GM23338 (cell line): ENCODE measurements around the gene ZSCAN25.

Experiments
- CREB1 ChIP-seq: fragments of 250-450 bp; sonication (Bioruptor Pico); IDR thresholded peaks from 2 replicates; pipeline ENCODE4 v1.5.0; 2020; ENCODE audit warnings: low read depth, mild to moderate bottlenecking, moderate library complexity
- EZH2 ChIP-seq: fragments of 200-600 bp; sonication (generic); IDR thresholded peaks from one replicate; pipeline ENCODE4 v1.8.0; 2017; ENCODE audit warnings: antibody characterized with exemption, mild to moderate bottlenecking, low read depth; ENCODE audit not compliant: unreplicated experiment
- JUNB ChIP-seq: IDR thresholded peaks from one replicate; pipeline ENCODE4 v1.6.1; 2016; ENCODE audit warnings: antibody characterized with exemption; ENCODE audit not compliant: unreplicated experiment
- POLR2AphosphoS5 ChIP-seq: IDR thresholded peaks from 2 replicates; pipeline ENCODE4 v1.6.1; 2016; ENCODE audit warnings: antibody characterized with exemption, low read depth
- ZNF114 ChIP-seq: fragments of 250-450 bp; sonication (Bioruptor Pico); IDR thresholded peaks from 2 replicates; pipeline ENCODE4 v1.5.0; 2020; ENCODE audit warnings: mild to moderate bottlenecking, moderate library complexity
- TF ChIP-seq, protein P1 (sequence below), 2 experiments: fragments of 200-600 bp in 1 of 2; sonication (generic) in 1 of 2; conservative IDR thresholded peaks; 2 replicates each; pipeline versions ENCODE4 v1.5.1 to v1.6.1; 2016 to 2017; ENCODE audit warnings: antibody characterized with exemption in 2 of 2, low read depth in 2 of 2, mild to moderate bottlenecking in 2 of 2, moderate library complexity in 1 of 2
- TF ChIP-seq, protein P2 (sequence below): IDR thresholded peaks from one replicate; pipeline ENCODE4 v1.6.1; 2018; ENCODE audit warnings: antibody characterized with exemption; ENCODE audit not compliant: unreplicated experiment

DNA sequence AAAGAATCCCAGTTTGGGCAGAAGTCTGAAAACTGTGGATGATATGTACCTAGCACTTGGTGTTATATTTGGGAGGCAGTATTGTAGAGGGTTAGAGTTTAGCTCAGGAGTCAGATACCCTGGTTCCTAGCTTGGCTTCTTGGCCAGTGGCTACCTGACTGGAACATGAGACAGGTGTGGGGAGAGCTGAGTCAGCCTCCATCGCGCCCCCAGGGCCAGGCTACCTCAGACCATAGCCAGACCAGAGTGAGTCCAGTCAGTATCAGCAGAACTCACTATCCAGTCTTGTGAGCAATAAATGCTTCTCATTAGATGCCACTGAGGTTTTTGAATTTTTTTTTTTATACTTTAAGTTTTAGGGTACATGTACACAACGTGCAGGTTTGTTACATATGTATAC lies 37.0 kb downstream of the ZSCAN25 start:
- TF ChIP-seq, protein P1, sequence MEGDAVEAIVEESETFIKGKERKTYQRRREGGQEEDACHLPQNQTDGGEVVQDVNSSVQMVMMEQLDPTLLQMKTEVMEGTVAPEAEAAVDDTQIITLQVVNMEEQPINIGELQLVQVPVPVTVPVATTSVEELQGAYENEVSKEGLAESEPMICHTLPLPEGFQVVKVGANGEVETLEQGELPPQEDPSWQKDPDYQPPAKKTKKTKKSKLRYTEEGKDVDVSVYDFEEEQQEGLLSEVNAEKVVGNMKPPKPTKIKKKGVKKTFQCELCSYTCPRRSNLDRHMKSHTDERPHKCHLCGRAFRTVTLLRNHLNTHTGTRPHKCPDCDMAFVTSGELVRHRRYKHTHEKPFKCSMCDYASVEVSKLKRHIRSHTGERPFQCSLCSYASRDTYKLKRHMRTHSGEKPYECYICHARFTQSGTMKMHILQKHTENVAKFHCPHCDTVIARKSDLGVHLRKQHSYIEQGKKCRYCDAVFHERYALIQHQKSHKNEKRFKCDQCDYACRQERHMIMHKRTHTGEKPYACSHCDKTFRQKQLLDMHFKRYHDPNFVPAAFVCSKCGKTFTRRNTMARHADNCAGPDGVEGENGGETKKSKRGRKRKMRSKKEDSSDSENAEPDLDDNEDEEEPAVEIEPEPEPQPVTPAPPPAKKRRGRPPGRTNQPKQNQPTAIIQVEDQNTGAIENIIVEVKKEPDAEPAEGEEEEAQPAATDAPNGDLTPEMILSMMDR (conservative IDR thresholded peaks at IDR 0.05; ENCODE audit: low read depth in 2 of 2) = no peak
- TF ChIP-seq CREB1 (CRISPR knock-in tag) (no peak), POLR2AphosphoS5 (no peak), JUNB (no peak), EZH2 (no peak), ZNF114 (CRISPR knock-in tag) (no peak)
- TF ChIP-seq, protein P2, sequence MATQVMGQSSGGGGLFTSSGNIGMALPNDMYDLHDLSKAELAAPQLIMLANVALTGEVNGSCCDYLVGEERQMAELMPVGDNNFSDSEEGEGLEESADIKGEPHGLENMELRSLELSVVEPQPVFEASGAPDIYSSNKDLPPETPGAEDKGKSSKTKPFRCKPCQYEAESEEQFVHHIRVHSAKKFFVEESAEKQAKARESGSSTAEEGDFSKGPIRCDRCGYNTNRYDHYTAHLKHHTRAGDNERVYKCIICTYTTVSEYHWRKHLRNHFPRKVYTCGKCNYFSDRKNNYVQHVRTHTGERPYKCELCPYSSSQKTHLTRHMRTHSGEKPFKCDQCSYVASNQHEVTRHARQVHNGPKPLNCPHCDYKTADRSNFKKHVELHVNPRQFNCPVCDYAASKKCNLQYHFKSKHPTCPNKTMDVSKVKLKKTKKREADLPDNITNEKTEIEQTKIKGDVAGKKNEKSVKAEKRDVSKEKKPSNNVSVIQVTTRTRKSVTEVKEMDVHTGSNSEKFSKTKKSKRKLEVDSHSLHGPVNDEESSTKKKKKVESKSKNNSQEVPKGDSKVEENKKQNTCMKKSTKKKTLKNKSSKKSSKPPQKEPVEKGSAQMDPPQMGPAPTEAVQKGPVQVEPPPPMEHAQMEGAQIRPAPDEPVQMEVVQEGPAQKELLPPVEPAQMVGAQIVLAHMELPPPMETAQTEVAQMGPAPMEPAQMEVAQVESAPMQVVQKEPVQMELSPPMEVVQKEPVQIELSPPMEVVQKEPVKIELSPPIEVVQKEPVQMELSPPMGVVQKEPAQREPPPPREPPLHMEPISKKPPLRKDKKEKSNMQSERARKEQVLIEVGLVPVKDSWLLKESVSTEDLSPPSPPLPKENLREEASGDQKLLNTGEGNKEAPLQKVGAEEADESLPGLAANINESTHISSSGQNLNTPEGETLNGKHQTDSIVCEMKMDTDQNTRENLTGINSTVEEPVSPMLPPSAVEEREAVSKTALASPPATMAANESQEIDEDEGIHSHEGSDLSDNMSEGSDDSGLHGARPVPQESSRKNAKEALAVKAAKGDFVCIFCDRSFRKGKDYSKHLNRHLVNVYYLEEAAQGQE = no peak
